ENCODE measurements around the gene TRAPPC10. TPM values are rescaled to one million over a fixed set of nuclear protein-coding genes. Genes with fewer than 3 reads are reported as not detected.

The TRAPPC10 gene
- total and polyA plus RNA-seq, 2 donors, result 14.0 to 22.4 TPM

DNA sequence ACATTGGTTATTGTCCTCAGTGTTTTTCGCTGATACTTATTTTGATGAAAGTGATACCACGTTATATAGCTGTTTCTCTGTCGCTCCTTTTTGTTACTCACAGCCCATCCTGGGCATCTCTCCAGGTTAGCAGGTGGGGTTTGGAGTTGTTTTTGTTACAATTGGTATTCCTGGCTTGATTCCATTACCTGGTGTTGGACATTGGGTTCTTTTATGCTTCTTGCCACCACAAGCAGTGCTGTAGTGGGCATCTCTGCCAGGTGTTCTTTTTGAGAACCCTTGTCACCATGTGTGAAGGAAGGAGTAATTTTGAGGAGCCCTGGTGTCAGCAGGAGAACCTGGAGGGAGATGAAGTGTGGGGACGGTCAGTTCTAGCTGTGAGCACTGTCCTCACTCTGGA lies 47.6 kb downstream of the TRAPPC10 start:
- H3K36me3 ChIP-seq (ENCODE audit: control insufficient read depth in 2 of 2, insufficient read depth in 2 of 2, low read length in 1 of 2), result peaks cover 72 to 81% of the 10 kb centered on the region in 2 donors
- 97% methylated on average over 4 of the region's 4 CpGs for WGBS
- H3K27me3 ChIP-seq (ENCODE audit: control insufficient read depth in 2 of 2, insufficient read depth in 1 of 2, low read length in 1 of 2), result no peaks in the 10 kb centered on the region
- no peak overlapping the region for H3K4me3 ChIP-seq (ENCODE audit: low read length in 2 of 2)
- H3K4me1 ChIP-seq (ENCODE audit: control insufficient read depth in 2 of 2, insufficient read depth in 2 of 2, low read length in 2 of 2), result no peaks in the 10 kb centered on the region
- no peak for DNase-seq (ENCODE audit: low read depth in 6 of 9, low spot score in 9 of 9)
- H3K9me3 ChIP-seq (ENCODE audit: control insufficient read depth in 2 of 2, insufficient read depth in 1 of 2, low read length in 1 of 2), result no peaks in the 10 kb centered on the region
- no peak overlapping the region for H3K27ac ChIP-seq (ENCODE audit: low read depth in 1 of 2, low read length in 1 of 2)

- Histone ChIP-seq H3K9me3 (ENCODE audit: control insufficient read depth in 2 of 2, insufficient read depth in 1 of 2, low read length in 1 of 2) (no peaks in the 10 kb centered on the region), H3K4me1 (ENCODE audit: control insufficient read depth in 2 of 2, insufficient read depth in 2 of 2, low read length in 2 of 2) (peaks cover 12 to 15% of the 10 kb centered on the region in 2 donors), H3K27me3 (ENCODE audit: control insufficient read depth in 2 of 2, insufficient read depth in 1 of 2, low read length in 1 of 2) (no peaks in the 10 kb centered on the region), H3K27ac (ENCODE audit: low read depth in 1 of 2, low read length in 1 of 2) (no peak overlapping the region), H3K36me3 (ENCODE audit: control insufficient read depth in 2 of 2, insufficient read depth in 2 of 2, low read length in 1 of 2) (peaks cover 63 to 84% of the 10 kb centered on the region in 2 donors), H3K4me3 (ENCODE audit: low read length in 2 of 2) (no peak overlapping the region)
- DNase-seq (ENCODE audit: low read depth in 6 of 9, low spot score in 9 of 9), result no peak
- 97% methylated on average over 7 of the region's 7 CpGs for WGBS
Measured at GRCh38 chr21:44062380-44062779, 50.3 kb downstream of the TRAPPC10 start.

DNA sequence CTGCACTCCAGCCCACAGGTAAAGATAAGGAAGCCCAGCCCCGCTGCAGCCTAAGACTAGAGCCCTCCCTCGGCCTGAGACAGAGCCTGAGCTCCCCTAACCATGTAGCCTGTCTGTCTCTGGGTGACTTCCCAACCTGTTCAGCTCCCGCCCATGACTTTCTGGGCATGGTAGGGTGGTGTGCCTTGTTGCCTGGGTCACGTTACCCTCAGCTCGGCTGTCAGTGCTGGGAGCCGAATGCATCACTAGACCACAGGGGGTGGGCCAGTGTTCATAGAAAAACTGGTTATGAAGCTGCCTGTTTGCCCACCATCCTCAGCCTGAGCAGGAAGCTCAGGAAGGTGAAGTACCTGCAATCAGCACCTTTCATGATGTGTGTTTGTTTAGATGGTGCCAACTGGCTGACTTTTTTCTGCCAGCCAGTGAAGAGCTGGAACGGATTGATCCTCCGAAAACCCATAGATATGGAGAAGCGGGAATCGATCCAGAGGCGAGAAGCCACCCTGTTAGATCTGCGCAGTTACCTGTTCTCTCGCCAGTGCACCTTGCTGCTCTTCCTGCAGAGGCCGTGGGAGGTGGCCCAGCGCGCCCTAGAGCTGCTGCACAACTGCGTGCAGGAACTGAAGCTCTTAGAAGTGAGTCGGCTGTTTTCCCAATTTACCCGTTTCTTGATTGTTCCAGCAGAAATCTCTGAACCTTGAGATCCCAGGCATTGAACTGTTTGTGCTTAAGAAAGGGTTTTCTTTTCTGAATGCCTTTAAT lies 51.2 kb downstream of the TRAPPC10 start:
- 95% methylated on average over 19 of the region's 19 CpGs for WGBS
- H3K4me3 ChIP-seq (ENCODE audit: low read length in 2 of 2), result no peak overlapping the region
- peaks cover 12 to 15% of the 10 kb centered on the region in 2 donors for H3K4me1 ChIP-seq (ENCODE audit: control insufficient read depth in 2 of 2, insufficient read depth in 2 of 2, low read length in 2 of 2)
- H3K9me3 ChIP-seq (ENCODE audit: control insufficient read depth in 2 of 2, insufficient read depth in 1 of 2, low read length in 1 of 2), result no peaks in the 10 kb centered on the region
- peaks cover 60 to 82% of the 10 kb centered on the region in 2 donors for H3K36me3 ChIP-seq (ENCODE audit: control insufficient read depth in 2 of 2, insufficient read depth in 2 of 2, low read length in 1 of 2)
- H3K27me3 ChIP-seq (ENCODE audit: control insufficient read depth in 2 of 2, insufficient read depth in 1 of 2, low read length in 1 of 2), result no peaks in the 10 kb centered on the region
- no peak for DNase-seq (ENCODE audit: low read depth in 6 of 9, low spot score in 9 of 9)
- H3K27ac ChIP-seq (ENCODE audit: low read depth in 1 of 2, low read length in 1 of 2), result no peak overlapping the region

DNA sequence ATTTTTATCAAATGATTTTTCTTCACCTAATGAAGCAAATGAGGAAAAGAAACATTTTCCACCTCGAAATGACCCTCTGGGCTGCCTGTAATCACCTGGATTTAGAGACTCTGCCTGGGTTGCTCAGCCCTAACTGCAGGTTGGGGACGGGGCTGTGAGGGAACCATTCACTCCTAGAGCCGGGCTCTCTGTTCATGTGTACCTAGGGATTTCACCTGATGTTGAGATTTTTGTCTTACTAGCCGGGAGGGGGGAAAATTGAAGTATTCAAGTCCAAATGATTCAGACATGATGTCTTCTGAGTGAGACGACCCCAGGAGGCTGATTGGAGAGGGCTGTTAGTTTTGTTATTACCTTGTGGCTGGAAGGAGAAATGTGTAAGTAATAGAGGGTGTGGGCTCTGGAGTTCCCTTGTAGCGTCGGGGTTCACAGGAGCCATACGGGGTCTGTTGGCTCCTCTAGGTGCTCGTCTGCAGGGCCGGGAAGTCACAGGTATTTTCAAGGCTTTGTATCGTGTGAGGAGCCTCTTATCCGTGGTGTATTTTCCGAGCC lies 52.8 kb downstream of the TRAPPC10 start:
- 97% methylated on average over 13 of the region's 13 CpGs for WGBS
- Histone ChIP-seq H3K4me3 (ENCODE audit: low read length in 2 of 2) (no peak overlapping the region), H3K27ac (ENCODE audit: low read depth in 1 of 2, low read length in 1 of 2) (peak overlapping the region; percentile 52 to 81), H3K27me3 (ENCODE audit: control insufficient read depth in 2 of 2, insufficient read depth in 1 of 2, low read length in 1 of 2) (no peaks in the 10 kb centered on the region), H3K4me1 (ENCODE audit: control insufficient read depth in 2 of 2, insufficient read depth in 2 of 2, low read length in 2 of 2) (peaks cover 12 to 15% of the 10 kb centered on the region in 2 donors), H3K36me3 (ENCODE audit: control insufficient read depth in 2 of 2, insufficient read depth in 2 of 2, low read length in 1 of 2) (peaks cover 60 to 81% of the 10 kb centered on the region in 2 donors), H3K9me3 (ENCODE audit: control insufficient read depth in 2 of 2, insufficient read depth in 1 of 2, low read length in 1 of 2) (no peaks in the 10 kb centered on the region)
- no peak for DNase-seq (ENCODE audit: low read depth in 6 of 9, low spot score in 9 of 9)

- peak overlapping the region; percentile 72 to 83 for H3K27ac ChIP-seq (ENCODE audit: low read depth in 1 of 2, low read length in 1 of 2)
- peaks cover 12 to 15% of the 10 kb centered on the region in 2 donors for H3K4me1 ChIP-seq (ENCODE audit: control insufficient read depth in 2 of 2, insufficient read depth in 2 of 2, low read length in 2 of 2)
- 46% methylated on average over 9 of the region's 9 CpGs for WGBS
- DNase-seq (ENCODE audit: low read depth in 6 of 9, low spot score in 9 of 9), result peak; percentile 22 to 90 (median 61)
- no peaks in the 10 kb centered on the region for H3K27me3 ChIP-seq (ENCODE audit: control insufficient read depth in 2 of 2, insufficient read depth in 1 of 2, low read length in 1 of 2)
- H3K36me3 ChIP-seq (ENCODE audit: control insufficient read depth in 2 of 2, insufficient read depth in 2 of 2, low read length in 1 of 2), result peaks cover 62 to 83% of the 10 kb centered on the region in 2 donors
- H3K4me3 ChIP-seq (ENCODE audit: low read length in 2 of 2), result no peak overlapping the region
- H3K9me3 ChIP-seq (ENCODE audit: control insufficient read depth in 2 of 2, insufficient read depth in 1 of 2, low read length in 1 of 2), result no peaks in the 10 kb centered on the region
Measured at GRCh38 chr21:44065428-44065827, 53.3 kb downstream of the TRAPPC10 start.

DNA sequence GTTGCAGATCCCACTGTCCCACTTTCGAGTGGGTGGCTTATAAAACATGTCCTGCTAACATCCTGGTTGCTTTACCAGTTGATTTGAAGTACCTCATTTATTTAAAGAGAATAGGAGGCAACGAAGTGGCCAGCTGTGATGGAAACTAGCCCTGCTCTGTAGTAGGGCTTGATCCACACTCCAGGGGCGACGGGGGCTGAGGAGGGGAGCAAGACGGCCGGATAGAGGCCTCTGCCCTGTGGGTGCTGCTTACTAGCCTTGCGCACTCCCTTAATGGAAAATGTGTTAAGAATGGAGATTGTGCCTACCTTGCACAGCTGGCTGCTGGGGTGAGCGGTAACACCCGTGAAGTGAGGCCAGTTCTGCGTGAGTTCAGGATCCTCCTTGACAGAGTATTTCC lies 54.0 kb downstream of the TRAPPC10 start:
- Histone ChIP-seq H3K36me3 (ENCODE audit: control insufficient read depth in 2 of 2, insufficient read depth in 2 of 2, low read length in 1 of 2) (peaks cover 64 to 89% of the 10 kb centered on the region in 2 donors), H3K9me3 (ENCODE audit: control insufficient read depth in 2 of 2, insufficient read depth in 1 of 2, low read length in 1 of 2) (no peaks in the 10 kb centered on the region), H3K4me3 (ENCODE audit: low read length in 2 of 2) (no peak overlapping the region), H3K27ac (ENCODE audit: low read depth in 1 of 2, low read length in 1 of 2) (peak overlapping the region; percentile 72 to 83), H3K4me1 (ENCODE audit: control insufficient read depth in 2 of 2, insufficient read depth in 2 of 2, low read length in 2 of 2) (peaks cover 12 to 15% of the 10 kb centered on the region in 2 donors), H3K27me3 (ENCODE audit: control insufficient read depth in 2 of 2, insufficient read depth in 1 of 2, low read length in 1 of 2) (no peaks in the 10 kb centered on the region)
- 91% methylated on average over 10 of the region's 10 CpGs for WGBS
- no peak for DNase-seq (ENCODE audit: low read depth in 6 of 9, low spot score in 9 of 9)

GRCh38 chr21:44067011-44067839 lies 55.1 kb downstream of the TRAPPC10 start:
- Histone ChIP-seq H3K4me3 (ENCODE audit: low read length in 2 of 2) (no peak overlapping the region), H3K4me1 (ENCODE audit: control insufficient read depth in 2 of 2, insufficient read depth in 2 of 2, low read length in 2 of 2) (peaks cover 12 to 15% of the 10 kb centered on the region in 2 donors), H3K9me3 (ENCODE audit: control insufficient read depth in 2 of 2, insufficient read depth in 1 of 2, low read length in 1 of 2) (no peaks in the 10 kb centered on the region), H3K27ac (ENCODE audit: low read depth in 1 of 2, low read length in 1 of 2) (peak overlapping the region in 1 of 2 donors; percentile 33), H3K36me3 (ENCODE audit: control insufficient read depth in 2 of 2, insufficient read depth in 2 of 2, low read length in 1 of 2) (peaks cover 64 to 92% of the 10 kb centered on the region in 2 donors), H3K27me3 (ENCODE audit: control insufficient read depth in 2 of 2, insufficient read depth in 1 of 2, low read length in 1 of 2) (no peaks in the 10 kb centered on the region)
- 95% methylated on average over 15 of the region's 15 CpGs for WGBS
- DNase-seq (ENCODE audit: low read depth in 6 of 9, low spot score in 9 of 9), result no peak

GRCh38 chr21:44070391-44070790 lies 58.3 kb downstream of the TRAPPC10 start:
- Histone ChIP-seq H3K9me3 (ENCODE audit: control insufficient read depth in 2 of 2, insufficient read depth in 1 of 2, low read length in 1 of 2) (no peaks in the 10 kb centered on the region), H3K36me3 (ENCODE audit: control insufficient read depth in 2 of 2, insufficient read depth in 2 of 2, low read length in 1 of 2) (peaks cover 59 to 86% of the 10 kb centered on the region in 2 donors), H3K27me3 (ENCODE audit: control insufficient read depth in 2 of 2, insufficient read depth in 1 of 2, low read length in 1 of 2) (no peaks in the 10 kb centered on the region), H3K4me3 (ENCODE audit: low read length in 2 of 2) (no peak overlapping the region), H3K4me1 (ENCODE audit: control insufficient read depth in 2 of 2, insufficient read depth in 2 of 2, low read length in 2 of 2) (peaks cover 7 to 9% of the 10 kb centered on the region in 2 donors), H3K27ac (ENCODE audit: low read depth in 1 of 2, low read length in 1 of 2) (no peak overlapping the region)
- DNase-seq (ENCODE audit: low read depth in 6 of 9, low spot score in 9 of 9), result no peak
- WGBS, result 98% methylated on average over 7 of the region's 7 CpGs

Measured in thymus (tissue), 11 donors.